ENCODE results near the gene LDHAL6B. TPM values are rescaled to one million over a fixed set of nuclear protein-coding genes. Genes with fewer than 3 reads are reported as not detected.

LDHAL6B gene
- total RNA-seq, 2 experiments from 2014 or later: not detected

- peaks cover 0 to 8% of the 10 kb centered on the region in 2 experiments for H3K9me3 ChIP-seq (ENCODE audit: control insufficient read depth in 1 of 2, insufficient read depth in 1 of 2, low read length in 2 of 2)
- ATAC-seq (ENCODE audit: poor library complexity): no peak
- Mint-ChIP-seq H3K27ac (no peak overlapping the region), H3K9me3 (no peaks in the 10 kb centered on the region), H3K27me3 (peaks cover 15% of the 10 kb centered on the region), H3K4me1 (ENCODE audit: low read depth) (no peaks in the 10 kb centered on the region), H3K36me3 (ENCODE audit: low read depth) (no peaks in the 10 kb centered on the region), H3K4me3 (no peak overlapping the region)
- intact Hi-C loops (cut with DNase I, micrococcal nuclease): no loop called here
- H3K4me3 ChIP-seq (ENCODE audit: low read length): no peak overlapping the region
- no peaks in the 10 kb centered on the region for H3K27me3 ChIP-seq (ENCODE audit: control insufficient read depth in 1 of 2, insufficient read depth in 2 of 2, low read length in 2 of 2)
- no peak overlapping the region for H3K27ac ChIP-seq (ENCODE audit: low read depth in 1 of 2, low read length in 2 of 2)
- DNase-seq: no peak
- no peaks in the 10 kb centered on the region for H3K4me1 ChIP-seq (ENCODE audit: insufficient read depth, low read length)
- TF ChIP-seq CTCF (IDR thresholded peaks at IDR 0.05): no peak
- no peaks in the 10 kb centered on the region for H3K36me3 ChIP-seq (ENCODE audit: insufficient read depth, low read length)
- CTCF ChIA-PET: interaction anchor here (0.6 kb wide), 1 partner anchor 10 kb away, joined by 3 read pairs; no protein-coding TSS in a partner anchor
- POLR2A ChIA-PET: no interaction called here
Measured at GRCh38 chr15:59210186-59210585, 3.5 kb downstream of the LDHAL6B start.

- ChIA-PET CTCF (no interaction called here), POLR2A (no interaction called here)
- Mint-ChIP-seq H3K9me3 (no peaks in the 10 kb centered on the region), H3K27me3 (peaks cover 16% of the 10 kb centered on the region), H3K36me3 (ENCODE audit: low read depth) (no peaks in the 10 kb centered on the region), H3K27ac (no peak overlapping the region), H3K4me3 (no peak overlapping the region), H3K4me1 (ENCODE audit: low read depth) (no peaks in the 10 kb centered on the region)
- no peak overlapping the region for H3K27ac ChIP-seq (ENCODE audit: low read depth in 1 of 2, low read length in 2 of 2)
- H3K4me3 ChIP-seq (ENCODE audit: low read length): no peak overlapping the region
- ATAC-seq (ENCODE audit: poor library complexity) (no peak), DNase-seq (no peak)
- no peaks in the 10 kb centered on the region for H3K4me1 ChIP-seq (ENCODE audit: insufficient read depth, low read length)
- intact Hi-C loops (cut with DNase I, micrococcal nuclease): no loop called here
- no peak for TF ChIP-seq CTCF (IDR thresholded peaks at IDR 0.05)
- no peaks in the 10 kb centered on the region for H3K36me3 ChIP-seq (ENCODE audit: insufficient read depth, low read length)
- H3K27me3 ChIP-seq (ENCODE audit: control insufficient read depth in 1 of 2, insufficient read depth in 2 of 2, low read length in 2 of 2): no peaks in the 10 kb centered on the region
- no peaks in the 10 kb centered on the region for H3K9me3 ChIP-seq (ENCODE audit: control insufficient read depth in 1 of 2, insufficient read depth in 1 of 2, low read length in 2 of 2)
Measured at GRCh38 chr15:59216911-59217310, 10.3 kb downstream of the LDHAL6B start.

- Mint-ChIP-seq H3K27ac (no peak overlapping the region), H3K4me1 (ENCODE audit: low read depth) (no peaks in the 10 kb centered on the region), H3K9me3 (no peaks in the 10 kb centered on the region), H3K36me3 (ENCODE audit: low read depth) (no peaks in the 10 kb centered on the region), H3K27me3 (peaks cover 10% of the 10 kb centered on the region), H3K4me3 (no peak overlapping the region)
- Histone ChIP-seq H3K27ac (ENCODE audit: low read depth in 1 of 2, low read length in 2 of 2) (no peak overlapping the region), H3K27me3 (ENCODE audit: control insufficient read depth in 1 of 2, insufficient read depth in 2 of 2, low read length in 2 of 2) (no peaks in the 10 kb centered on the region), H3K4me3 (ENCODE audit: low read length) (no peak overlapping the region), H3K9me3 (ENCODE audit: control insufficient read depth in 1 of 2, insufficient read depth in 1 of 2, low read length in 2 of 2) (no peaks in the 10 kb centered on the region), H3K36me3 (ENCODE audit: insufficient read depth, low read length) (no peaks in the 10 kb centered on the region), H3K4me1 (ENCODE audit: insufficient read depth, low read length) (no peaks in the 10 kb centered on the region)
- DNase-seq (no peak), ATAC-seq (ENCODE audit: poor library complexity) (no peak)
- intact Hi-C loops (cut with DNase I, micrococcal nuclease): no loop called here
- TF ChIP-seq CTCF (IDR thresholded peaks at IDR 0.05): no peak
- CTCF ChIA-PET: no interaction called here
- POLR2A ChIA-PET: no interaction called here
Measured at GRCh38 chr15:59217876-59218498, 11.3 kb downstream of the LDHAL6B start.
